ENCODE measurements around the gene ARF6. TPM values are rescaled to one million over a fixed set of nuclear protein-coding genes. Genes with fewer than 3 reads are reported as not detected.

Gene ARF6
- total RNA-seq = 58.6 and 63.9 TPM in 2 replicates

- no peaks in the 10 kb centered on the region for H3K9me3 ChIP-seq (ENCODE audit: low read depth, low read length)
- H3K4me3 ChIP-seq (ENCODE audit: insufficient read depth, low read length) = peak within 1 kb of the TSS; percentile 95
- peak within 1 kb of the TSS; percentile 48 for H2AFZ ChIP-seq (ENCODE audit: low read length)
- peaks cover 26% of the 10 kb centered on the region for H4K20me1 ChIP-seq (ENCODE audit: insufficient read depth, low read length)
- H3K79me2 ChIP-seq (ENCODE audit: insufficient read depth, low read length) = peaks cover 50% of the 10 kb centered on the region
- H3K4me1 ChIP-seq (ENCODE audit: insufficient read depth, low read length) = peaks cover 18% of the 10 kb centered on the region
- H3K27ac ChIP-seq (ENCODE audit: low read depth, low read length) = peak within 1 kb of the TSS; percentile 98
- peaks cover 23% of the 10 kb centered on the region for H3K36me3 ChIP-seq (ENCODE audit: insufficient read depth, low read length)
- DNase-seq (ENCODE audit: insufficient read length, low spot score, missing footprints) = peak; percentile 98
- no peak for TF ChIP-seq CTCF (IDR thresholded peaks at IDR 0.05; ENCODE audit: extremely low read depth, low read depth, low read length)
- peak within 1 kb of the TSS; percentile 81 for H3K4me2 ChIP-seq (ENCODE audit: insufficient read depth, low read length)
- no peaks in the 10 kb centered on the region for H3K27me3 ChIP-seq (ENCODE audit: insufficient read depth, low read length)
Measured at GRCh38 chr14:49892636-49893308, at the start of gene ARF6. Gene ARF6 (plus strand): TSS chr14:49893082. CDS start chr14:49893737, 655 bp downstream.

- peaks cover 5% of the 10 kb centered on the region for H4K20me1 ChIP-seq (ENCODE audit: insufficient read depth, low read length)
- TF ChIP-seq CTCF (IDR thresholded peaks at IDR 0.05; ENCODE audit: extremely low read depth, low read depth, low read length) = no peak
- no peaks in the 10 kb centered on the region for H3K9me3 ChIP-seq (ENCODE audit: low read depth, low read length)
- peaks cover 45% of the 10 kb centered on the region for H3K79me2 ChIP-seq (ENCODE audit: insufficient read depth, low read length)
- H3K4me2 ChIP-seq (ENCODE audit: insufficient read depth, low read length) = no peak overlapping the region
- DNase-seq (ENCODE audit: insufficient read length, low spot score, missing footprints) = no peak
- peaks cover 46% of the 10 kb centered on the region for H3K36me3 ChIP-seq (ENCODE audit: insufficient read depth, low read length)
- peaks cover 8% of the 10 kb centered on the region for H3K4me1 ChIP-seq (ENCODE audit: insufficient read depth, low read length)
- H3K27me3 ChIP-seq (ENCODE audit: insufficient read depth, low read length) = no peaks in the 10 kb centered on the region
- H3K4me3 ChIP-seq (ENCODE audit: insufficient read depth, low read length) = no peak overlapping the region
- no peak overlapping the region for H2AFZ ChIP-seq (ENCODE audit: low read length)
- no peak overlapping the region for H3K27ac ChIP-seq (ENCODE audit: low read depth, low read length)
Measured at GRCh38 chr14:49849213-49849847, 43.6 kb upstream of the ARF6 start.

GRCh38 chr14:49851813-49852212, 41.1 kb upstream of the ARF6 start:
- Histone ChIP-seq H3K4me1 (ENCODE audit: insufficient read depth, low read length) (peaks cover 8% of the 10 kb centered on the region), H3K4me2 (ENCODE audit: insufficient read depth, low read length) (peak overlapping the region; percentile 99), H3K9me3 (ENCODE audit: low read depth, low read length) (no peaks in the 10 kb centered on the region), H4K20me1 (ENCODE audit: insufficient read depth, low read length) (peaks cover 5% of the 10 kb centered on the region), H3K27me3 (ENCODE audit: insufficient read depth, low read length) (no peaks in the 10 kb centered on the region), H2AFZ (ENCODE audit: low read length) (peak overlapping the region; percentile 99), H3K79me2 (ENCODE audit: insufficient read depth, low read length) (peaks cover 40% of the 10 kb centered on the region), H3K27ac (ENCODE audit: low read depth, low read length) (peak overlapping the region; percentile 92), H3K4me3 (ENCODE audit: insufficient read depth, low read length) (peak overlapping the region; percentile 97), H3K36me3 (ENCODE audit: insufficient read depth, low read length) (peaks cover 26% of the 10 kb centered on the region)
- no peak for TF ChIP-seq CTCF (IDR thresholded peaks at IDR 0.05; ENCODE audit: extremely low read depth, low read depth, low read length)
- peak; percentile 37 for DNase-seq (ENCODE audit: insufficient read length, low spot score, missing footprints)

Data from osteoblast (primary cell).